ENCODE results near the gene MORN2. TPM values are rescaled to one million over a fixed set of nuclear protein-coding genes. Genes with fewer than 3 reads are reported as not detected.

The MORN2 gene
- total RNA-seq, result 19.1 and 20.7 TPM in 2 replicates

GRCh38 chr2:38875576-38876367 lies at the start of gene MORN2, which contains the start of gene DHX57:
TSS of gene MORN2 (plus strand) at chr2:38875976.
TSS of gene DHX57 (minus strand) at chr2:38875934. CDS start at chr2:38868405, 7,529 bp downstream.

DNA sequence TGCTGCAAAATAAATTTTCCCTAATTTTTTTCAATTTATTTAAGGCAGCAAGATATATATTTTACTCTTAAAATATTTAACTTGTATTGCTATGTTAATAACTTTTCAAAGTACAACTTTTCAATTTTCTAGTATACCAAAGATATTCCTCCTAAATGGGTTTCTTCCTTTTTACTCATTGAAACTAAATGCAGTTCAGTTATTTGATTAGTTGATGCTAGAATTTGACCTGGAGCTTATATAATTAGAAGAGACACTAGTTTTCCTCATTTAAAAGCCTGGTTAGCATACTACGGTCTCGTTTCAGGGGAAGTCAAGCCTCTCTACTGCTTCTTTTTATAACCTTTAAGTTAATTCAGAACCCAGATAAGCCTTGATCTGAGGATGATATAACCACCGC lies 13.8 kb downstream of the MORN2 start, which contains the start of gene ARHGEF33:
Gene ARHGEF33 (plus strand): TSS at position 301 of the 400 bp plus-strand sequence. CDS start 29,573 bp downstream, outside the sequence.

Other genes starting within 250 kb of the MORN2 start
- 18.0 and 20.2 TPM in 2 replicates for gene GALM, start 209.9 kb upstream of the MORN2 start, total RNA-seq
- gene SRSF7, start 124.6 kb upstream of the MORN2 start, total RNA-seq, result 102 and 121 TPM in 2 replicates
- gene GEMIN6, start 97.8 kb upstream of the MORN2 start, total RNA-seq, result 8.4 and 14.4 TPM in 2 replicates
- 20.3 and 21.6 TPM in 2 replicates for gene DHX57, start within 50 bp of the MORN2 start, total RNA-seq
- 0.57 and 0.74 TPM in 2 replicates for gene ARHGEF33, start 13.9 kb downstream of the MORN2 start, total RNA-seq
- 21.9 and 24.6 TPM in 2 replicates for gene SOS1, start 245.1 kb downstream of the MORN2 start, total RNA-seq

All from smooth muscle cell of bladder (primary cell).